OCI-LY1 (cell line): ENCODE data around the gene ZBTB7C.

Experiments
- CTCF ChIP-seq: fragments of 200-600 bp; sonication (generic), shearing (Covaris generic); IDR thresholded peaks from 2 replicates; pipeline ENCODE4 v1.5.1; 2017; ENCODE audit warnings: mild to moderate bottlenecking, antibody characterized with exemption, low read length, moderate library complexity, mixed read lengths
- EZH2 ChIP-seq: fragments of 200-600 bp; sonication (generic), shearing (Covaris generic); IDR thresholded peaks from 2 replicates; pipeline ENCODE4 v1.8.0; 2017; ENCODE audit warnings: borderline replicate concordance, mixed run types, mild to moderate bottlenecking, antibody characterized with exemption, low read length, moderate library complexity, mixed read lengths

DNA sequence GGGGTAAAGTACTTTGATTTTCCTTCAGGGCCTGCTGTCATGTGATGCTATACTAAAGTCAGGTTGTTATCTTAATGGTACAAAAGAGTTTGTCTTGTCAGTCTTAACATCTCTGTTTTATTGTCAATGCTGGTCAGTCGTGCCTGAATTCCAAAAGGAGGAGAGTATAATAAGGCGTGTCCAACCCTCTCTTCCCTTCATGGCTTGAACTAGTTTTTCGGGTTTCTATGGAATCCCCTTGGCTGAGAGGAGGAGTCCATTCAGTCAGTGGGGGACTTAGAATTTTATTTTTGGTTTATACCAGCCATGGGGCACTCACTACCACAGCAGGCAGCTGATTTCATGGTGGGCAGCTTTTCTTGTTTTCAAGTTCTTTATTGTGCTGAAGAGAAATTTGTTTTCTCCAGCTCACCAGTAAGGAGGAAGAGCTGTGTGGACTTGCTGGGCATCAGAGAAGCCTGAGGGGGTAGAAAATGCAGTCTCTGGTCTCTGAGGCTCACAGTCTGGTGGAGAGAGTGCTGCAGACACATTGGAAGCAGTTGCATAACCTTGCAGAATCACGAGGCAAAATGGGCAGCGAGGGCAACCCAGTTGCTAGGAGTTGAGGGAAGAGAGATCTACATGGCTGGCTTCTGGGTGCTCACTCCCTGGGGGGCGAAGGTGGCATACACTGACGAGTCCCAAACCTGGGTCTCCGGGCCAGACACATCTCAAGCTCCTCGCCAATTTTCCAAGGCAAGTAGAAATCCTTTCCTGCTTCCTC lies 193.1 kb downstream of the ZBTB7C start:
- TF ChIP-seq CTCF (no peak), EZH2 (no peak)
